Stimulated activated CD8-positive, alpha-beta memory T cell treated with anti-CD3 and anti-CD28 coated beads, Interleukin-15, amount 100 ng/mL, for 4 hours (primary cell): ENCODE results near the gene DAD1.
"Not testable (repeated sequence)": the region's sequence is repeated elsewhere in the genome, so short reads cannot be mapped to it uniquely, and the experiment has no call there.

Experiments used
- DNase-seq, 2 donors: peaks; one replicate each; pipeline ENCODE4 v3.0.0-alpha.2; 2020; ENCODE audit warnings: low read depth in 2 of 2

Gene DAD1

DNA sequence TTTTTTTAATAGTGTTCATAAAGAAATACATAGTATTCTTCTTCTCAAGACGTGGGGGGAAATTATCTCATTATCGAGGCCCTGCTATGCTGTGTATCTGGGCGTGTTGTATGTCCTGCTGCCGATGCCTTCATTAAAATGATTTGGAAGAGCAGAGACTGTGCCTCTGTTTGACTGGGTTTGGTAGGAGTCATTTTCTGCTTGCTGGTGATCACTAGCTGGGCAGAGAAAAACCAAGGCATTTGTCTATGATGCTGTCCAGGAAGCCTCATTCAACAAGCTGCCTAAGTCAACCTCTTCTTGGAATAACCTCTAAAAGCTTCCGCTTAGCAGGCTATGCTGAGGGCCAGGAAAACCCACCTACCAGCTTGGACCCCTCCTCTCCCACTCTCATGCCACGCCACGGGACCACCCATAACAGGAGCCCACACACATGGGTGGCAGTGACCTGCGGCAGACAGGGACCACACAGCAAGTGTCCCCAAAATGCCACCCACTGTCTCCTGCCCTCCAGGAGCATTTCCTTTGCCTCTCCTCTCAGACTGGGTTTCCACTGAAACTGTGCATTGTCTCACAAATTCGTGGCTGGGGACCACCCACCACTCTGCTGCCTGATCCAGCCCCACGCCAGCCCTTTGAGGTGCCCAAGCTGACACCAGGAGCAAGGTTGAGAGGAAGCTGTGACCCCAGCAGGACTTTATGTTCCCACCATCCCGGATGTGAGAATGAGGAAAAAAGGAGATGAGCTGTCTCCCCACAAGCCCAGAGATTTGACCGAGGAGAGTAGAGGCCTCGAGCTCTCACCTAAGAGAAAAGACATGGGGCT, 36.8 kb downstream of the DAD1 start:
- DNase-seq = no peak

DNA sequence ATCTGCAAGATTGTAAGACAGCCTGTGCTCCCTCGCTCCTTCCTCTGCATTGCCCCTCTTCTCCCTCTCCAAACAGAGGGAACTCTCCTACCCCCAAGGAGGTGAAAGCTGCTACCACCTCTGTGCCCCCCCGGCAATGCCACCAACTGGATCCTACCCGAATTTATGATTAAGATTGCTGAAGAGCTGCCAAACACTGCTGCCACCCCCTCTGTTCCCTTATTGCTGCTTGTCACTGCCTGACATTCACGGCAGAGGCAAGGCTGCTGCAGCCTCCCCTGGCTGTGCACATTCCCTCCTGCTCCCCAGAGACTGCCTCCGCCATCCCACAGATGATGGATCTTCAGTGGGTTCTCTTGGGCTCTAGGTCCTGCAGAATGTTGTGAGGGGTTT, 37.4 kb downstream of the DAD1 start:
- DNase-seq = no peak

GRCh38 chr14:22549981-22550673, 38.9 kb downstream of the DAD1 start:
- DNase-seq = peak in 1 of 2 donors; percentile 64

- no peak for DNase-seq
Measured at GRCh38 chr14:22549324-22549962, 39.6 kb downstream of the DAD1 start.

- no peak for DNase-seq
Measured at GRCh38 chr14:22547948-22548750, 40.9 kb downstream of the DAD1 start.

DNA sequence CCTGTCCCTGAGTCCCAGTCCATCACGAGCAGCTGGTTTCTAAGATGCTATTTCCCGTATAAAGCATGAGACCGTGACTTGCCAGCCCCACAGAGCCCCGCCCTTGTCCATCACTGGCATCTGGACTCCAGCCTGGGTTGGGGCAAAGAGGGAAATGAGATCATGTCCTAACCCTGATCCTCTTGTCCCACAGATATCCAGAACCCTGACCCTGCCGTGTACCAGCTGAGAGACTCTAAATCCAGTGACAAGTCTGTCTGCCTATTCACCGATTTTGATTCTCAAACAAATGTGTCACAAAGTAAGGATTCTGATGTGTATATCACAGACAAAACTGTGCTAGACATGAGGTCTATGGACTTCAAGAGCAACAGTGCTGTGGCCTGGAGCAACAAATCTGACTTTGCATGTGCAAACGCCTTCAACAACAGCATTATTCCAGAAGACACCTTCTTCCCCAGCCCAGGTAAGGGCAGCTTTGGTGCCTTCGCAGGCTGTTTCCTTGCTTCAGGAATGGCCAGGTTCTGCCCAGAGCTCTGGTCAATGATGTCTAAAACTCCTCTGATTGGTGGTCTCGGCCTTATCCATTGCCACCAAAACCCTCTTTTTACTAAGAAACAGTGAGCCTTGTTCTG, 41.6 kb downstream of the DAD1 start:
- DNase-seq = no peak

GRCh38 chr14:22546722-22547071, 42.3 kb downstream of the DAD1 start:
- DNase-seq = no peak

DNA sequence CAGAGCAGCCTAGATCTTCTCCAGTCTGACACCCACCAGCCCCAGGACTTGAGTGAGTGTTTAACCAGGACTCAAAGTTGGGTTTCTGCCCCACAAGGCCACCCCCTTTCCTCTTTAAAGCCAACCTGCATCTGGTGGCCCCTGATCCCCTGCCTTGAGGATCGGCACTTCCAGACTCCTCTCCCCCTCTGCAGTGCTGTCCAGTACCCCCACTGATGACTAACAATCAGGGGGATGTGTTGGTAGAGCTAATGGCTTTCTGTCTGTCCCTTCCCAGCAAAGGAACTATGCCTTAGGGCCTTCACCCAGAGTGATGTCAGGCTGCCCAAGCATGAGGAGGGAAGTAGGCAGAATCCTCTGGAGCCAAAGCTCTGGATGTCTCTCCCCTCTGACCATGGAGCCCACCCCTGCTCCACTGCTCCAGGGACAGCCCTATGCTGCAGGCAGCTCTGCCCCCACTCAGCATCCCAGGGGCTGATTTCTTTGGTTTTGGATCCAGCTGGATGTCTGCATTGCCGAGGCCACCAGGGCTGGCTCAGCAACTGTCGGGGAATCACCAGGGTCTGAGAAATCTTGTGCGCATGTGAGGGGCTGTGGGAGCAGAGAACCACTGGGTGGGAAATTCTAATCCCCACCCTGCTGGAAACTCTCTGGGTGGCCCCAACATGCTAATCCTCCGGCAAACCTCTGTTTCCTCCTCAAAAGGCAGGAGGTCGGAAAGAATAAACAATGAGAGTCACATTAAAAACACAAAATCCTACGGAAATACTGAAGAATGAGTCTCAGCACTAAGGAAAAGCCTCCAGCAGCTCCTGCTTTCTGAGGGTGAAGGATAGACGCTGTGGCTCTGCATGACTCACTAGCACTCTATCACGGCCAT, 42.9 kb downstream of the DAD1 start:
- no peak for DNase-seq

- DNase-seq = no peak
Measured at GRCh38 chr14:22544881-22545420, 44.1 kb downstream of the DAD1 start.

DNA sequence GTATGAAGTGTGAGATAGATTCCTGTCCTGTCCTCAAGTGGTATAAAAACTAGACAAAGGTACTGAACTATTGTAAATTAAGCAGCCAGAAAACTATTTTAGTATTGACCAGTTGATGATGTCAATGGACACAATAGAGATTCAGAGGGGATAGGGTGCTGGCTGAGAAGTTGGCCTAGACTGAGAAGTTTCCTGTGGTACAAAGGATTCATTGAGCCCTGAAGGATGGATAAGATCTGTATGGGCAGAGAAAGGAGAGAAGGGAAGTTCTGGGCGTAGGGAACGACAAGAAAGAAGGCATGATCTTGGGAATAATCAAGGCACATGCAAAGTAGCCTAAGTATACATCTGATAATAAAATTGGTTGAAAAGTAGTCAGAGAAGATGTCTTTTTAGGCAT, 44.6 kb downstream of the DAD1 start:
- no peak for DNase-seq

DNA sequence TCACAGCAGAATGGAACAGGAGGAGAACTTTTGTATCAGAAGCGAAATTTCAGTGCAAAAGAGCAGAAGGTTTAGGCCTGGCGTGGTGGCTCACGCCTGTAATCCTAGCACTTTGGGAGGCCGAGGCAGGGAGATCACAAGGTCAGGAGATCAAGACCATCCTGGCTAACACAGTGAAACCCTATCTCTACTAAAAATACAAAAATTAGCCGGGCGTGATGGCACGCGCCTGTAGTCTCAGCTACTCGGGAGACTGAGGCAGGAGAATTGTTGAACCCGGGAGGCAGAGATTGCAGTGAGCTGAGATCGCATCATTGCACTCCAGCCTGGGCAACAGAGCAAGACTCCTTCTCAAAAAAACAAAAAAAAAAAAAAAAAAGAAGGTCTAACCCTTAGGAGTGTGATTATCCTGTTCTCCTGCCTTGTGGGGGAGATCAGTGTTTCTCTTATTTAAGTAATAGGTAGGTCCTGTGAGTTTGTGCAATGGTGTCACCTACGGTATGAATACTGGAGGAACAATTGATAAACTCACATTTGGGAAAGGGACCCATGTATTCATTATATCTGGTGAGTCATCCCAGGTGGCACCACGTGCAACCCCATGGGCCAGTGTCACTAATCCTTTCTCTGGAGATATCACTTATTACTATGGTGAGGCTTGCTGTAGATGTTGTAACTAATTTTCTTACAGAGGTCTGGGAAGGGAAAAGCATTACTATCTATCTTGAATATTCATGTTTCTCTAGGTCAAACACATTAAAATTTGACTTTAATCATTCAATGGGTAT, 45.3 kb downstream of the DAD1 start:
- not testable (repeated sequence) for DNase-seq

DNA sequence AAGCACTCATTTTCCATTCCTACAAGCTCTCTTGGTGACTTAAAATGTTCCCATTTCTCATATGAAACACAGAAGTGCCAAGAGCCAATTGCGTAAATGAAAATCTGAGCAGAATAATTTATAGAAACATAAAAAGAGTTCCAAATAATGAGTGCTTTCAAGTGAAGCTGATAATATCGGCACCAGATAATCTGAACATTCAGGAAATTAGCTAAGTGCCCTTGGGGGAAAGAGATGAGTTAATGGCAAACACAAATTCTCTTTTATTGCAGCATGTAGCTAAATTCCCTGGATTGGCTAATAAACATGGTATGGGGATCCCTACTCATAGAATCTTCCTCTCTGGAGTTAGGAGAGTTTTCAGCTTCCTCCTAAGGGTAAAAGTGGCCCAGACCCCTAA, 46.7 kb downstream of the DAD1 start:
- no peak for DNase-seq

- DNase-seq = no peak
Measured at GRCh38 chr14:22541721-22542120, 47.3 kb downstream of the DAD1 start.

GRCh38 chr14:22540811-22541360, 48.1 kb downstream of the DAD1 start:
- no peak for DNase-seq

DNA sequence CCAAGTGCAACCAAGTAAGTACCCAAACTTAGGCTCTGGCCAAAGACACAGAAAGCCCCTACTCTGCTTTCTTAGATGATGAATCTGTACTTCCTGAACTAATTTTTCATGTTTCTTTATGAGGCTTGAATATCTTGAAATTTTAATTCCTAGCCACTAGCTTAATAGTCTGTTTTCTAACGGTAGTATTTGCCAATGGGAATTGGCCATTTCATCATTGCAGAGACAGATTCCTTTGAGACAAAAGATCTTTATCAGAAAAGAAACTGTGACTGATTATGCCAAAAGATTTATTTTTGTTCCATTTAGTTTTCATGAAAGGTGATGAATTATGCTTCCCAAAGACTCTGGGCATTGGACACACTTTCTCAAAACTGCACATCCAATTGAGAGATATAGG, 48.7 kb downstream of the DAD1 start:
- DNase-seq = no peak

GRCh38 chr14:22539831-22540230, 49.2 kb downstream of the DAD1 start:
- no peak for DNase-seq

- no peak for DNase-seq
Measured at GRCh38 chr14:22538671-22539228, 50.3 kb downstream of the DAD1 start.

- DNase-seq = no peak
Measured at GRCh38 chr14:22537436-22538310, 51.4 kb downstream of the DAD1 start.
